GM12872 (cell line): Measurements from ENCODE around the gene TPBGL.

ENCODE experiments used
- TF ChIP-seq, protein P1 (sequence below): IDR thresholded peaks from 3 replicates; pipeline ENCODE4 v1.5.1; 2011; ENCODE audit warnings: low read depth, mild to moderate bottlenecking, low read length, moderate library complexity; ENCODE audit not compliant: insufficient read depth

The TPBGL gene

GRCh38 chr11:75249704-75250103 is 9.1 kb downstream of the TPBGL start:
- TF ChIP-seq, protein P1, sequence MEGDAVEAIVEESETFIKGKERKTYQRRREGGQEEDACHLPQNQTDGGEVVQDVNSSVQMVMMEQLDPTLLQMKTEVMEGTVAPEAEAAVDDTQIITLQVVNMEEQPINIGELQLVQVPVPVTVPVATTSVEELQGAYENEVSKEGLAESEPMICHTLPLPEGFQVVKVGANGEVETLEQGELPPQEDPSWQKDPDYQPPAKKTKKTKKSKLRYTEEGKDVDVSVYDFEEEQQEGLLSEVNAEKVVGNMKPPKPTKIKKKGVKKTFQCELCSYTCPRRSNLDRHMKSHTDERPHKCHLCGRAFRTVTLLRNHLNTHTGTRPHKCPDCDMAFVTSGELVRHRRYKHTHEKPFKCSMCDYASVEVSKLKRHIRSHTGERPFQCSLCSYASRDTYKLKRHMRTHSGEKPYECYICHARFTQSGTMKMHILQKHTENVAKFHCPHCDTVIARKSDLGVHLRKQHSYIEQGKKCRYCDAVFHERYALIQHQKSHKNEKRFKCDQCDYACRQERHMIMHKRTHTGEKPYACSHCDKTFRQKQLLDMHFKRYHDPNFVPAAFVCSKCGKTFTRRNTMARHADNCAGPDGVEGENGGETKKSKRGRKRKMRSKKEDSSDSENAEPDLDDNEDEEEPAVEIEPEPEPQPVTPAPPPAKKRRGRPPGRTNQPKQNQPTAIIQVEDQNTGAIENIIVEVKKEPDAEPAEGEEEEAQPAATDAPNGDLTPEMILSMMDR, result no peak

- TF ChIP-seq, protein P1, result no peak
Measured at GRCh38 chr11:75254326-75254725, 13.8 kb downstream of the TPBGL start.

- TF ChIP-seq, protein P1, result no peak
Measured at GRCh38 chr11:75260396-75261170, 20.0 kb downstream of the TPBGL start.

DNA sequence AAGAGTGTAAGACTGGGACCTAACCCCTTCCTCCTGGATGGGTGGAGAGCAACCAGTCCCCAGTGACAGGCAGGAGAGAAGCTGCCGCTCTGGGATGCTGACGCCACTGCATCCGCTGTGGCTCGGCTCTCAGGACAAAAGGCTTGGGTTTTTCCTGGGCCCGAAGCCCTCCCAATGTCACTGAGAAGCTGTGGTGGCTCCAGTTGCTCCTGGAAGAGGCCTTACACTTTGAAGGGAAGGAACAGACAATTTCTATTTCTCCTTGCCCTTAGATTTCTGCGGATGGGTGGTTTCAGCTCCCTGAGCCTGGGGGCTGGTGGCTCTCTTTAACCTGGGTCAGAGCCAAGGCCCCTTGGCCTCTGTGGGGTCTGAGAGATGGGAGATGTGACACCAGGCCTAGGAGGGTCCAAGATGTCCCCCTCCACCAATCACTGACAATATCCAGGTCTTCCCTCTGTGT is 21.4 kb downstream of the TPBGL start:
- TF ChIP-seq, protein P1, result no peak

GRCh38 chr11:75262436-75262835 is 21.9 kb downstream of the TPBGL start:
- TF ChIP-seq, protein P1, result no peak

DNA sequence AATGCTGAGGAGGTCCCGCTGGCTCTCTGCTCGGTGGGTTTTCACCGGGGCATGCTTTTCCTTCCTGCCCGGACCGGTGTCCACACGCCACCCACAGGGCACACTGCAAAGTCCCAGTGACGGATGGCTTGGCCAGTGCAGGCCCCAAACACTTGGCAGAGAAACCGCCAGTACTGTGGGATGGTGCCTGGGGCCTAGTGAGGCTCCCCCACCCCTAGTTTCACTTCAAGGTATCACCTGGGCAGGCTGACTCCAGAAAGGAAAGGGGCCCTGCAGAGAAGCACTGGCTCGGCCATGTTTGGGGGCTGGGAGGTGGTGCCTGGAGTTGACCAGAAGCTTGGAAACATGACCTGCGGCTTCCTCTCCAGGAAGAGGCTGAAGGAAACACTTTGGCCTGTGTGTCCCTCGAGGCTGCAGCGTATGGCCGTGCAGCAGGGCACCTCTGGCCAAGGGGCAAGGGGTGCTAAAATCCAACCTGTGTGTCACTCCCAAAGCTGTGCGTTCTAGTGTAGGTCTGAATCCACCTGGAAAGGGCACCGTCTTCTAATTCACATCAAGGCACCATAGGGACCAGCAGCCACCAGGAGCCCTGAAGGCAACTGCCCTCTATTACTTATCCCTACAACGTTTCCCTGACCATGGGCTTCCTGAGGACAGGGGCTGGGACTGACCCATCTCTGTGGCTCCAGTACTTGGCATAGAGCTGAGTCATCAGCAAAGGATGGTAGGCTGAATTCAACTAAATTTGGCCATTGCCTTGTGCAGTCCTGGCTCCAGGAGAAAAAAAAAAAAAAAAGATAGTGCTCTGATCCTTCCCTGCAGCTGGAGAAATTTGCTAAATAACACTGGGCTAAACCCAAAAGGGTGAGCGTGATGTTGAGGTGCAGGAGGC is 22.6 kb downstream of the TPBGL start:
- TF ChIP-seq, protein P1, result no peak

GRCh38 chr11:75263944-75264349 is 23.4 kb downstream of the TPBGL start:
- TF ChIP-seq, protein P1, result no peak
